ENCODE results near the gene FOXD2.

DNA sequence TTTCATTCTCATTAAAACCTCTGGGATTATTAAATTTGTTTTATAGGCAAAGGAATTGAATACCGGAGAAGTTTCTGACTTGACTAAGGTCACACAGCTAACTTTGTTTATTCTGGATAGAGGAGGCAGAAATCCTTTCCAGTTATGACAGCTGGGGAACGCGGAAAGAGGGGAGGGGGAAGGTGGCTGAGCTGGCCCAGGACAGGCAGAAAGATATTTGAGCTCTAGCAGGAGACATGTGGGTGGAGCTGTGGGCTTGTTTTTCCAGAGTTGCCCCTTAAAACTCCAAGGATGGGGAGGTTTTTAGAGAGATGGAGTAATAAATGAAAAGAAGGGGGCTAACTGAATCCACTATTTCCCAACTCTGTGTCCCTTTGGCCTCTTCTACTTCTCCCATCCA, 27.8 kb downstream of the FOXD2 start:
- TF ChIP-seq POLR2A (IDR thresholded peaks at IDR 0.05; ENCODE audit: low read length) (no peak), GATA1 (IDR thresholded peaks at IDR 0.05; ENCODE audit: low read depth, low read length) (no peak)
